Spleen (tissue), 7 donors: ENCODE measurements around the gene CTNNA2.

ENCODE experiments used
- CTCF ChIP-seq, 11 experiments: fragments of 200-600 bp in 7 of 11; fragments of 450-650 bp in 4 of 11; sonication (generic) in 4 of 11; IDR thresholded peaks in 8 of 11; conservative IDR thresholded peaks in 3 of 11; 1 replicate in 7 of 11; 2 replicates in 4 of 11; pipeline versions ENCODE4 v1.4.0 to v1.8.0; 2016 to 2021; ENCODE audit warnings: antibody characterized with exemption in 11 of 11, inconsistent platforms in 4 of 11, mild to moderate bottlenecking in 1 of 11
- POLR2A ChIP-seq, 3 donors: fragments of 450-650 bp; IDR thresholded peaks; one replicate each; pipeline ENCODE4 v1.5.1; 2017; ENCODE audit warnings: antibody characterized with exemption in 3 of 3, mild to moderate bottlenecking in 1 of 3
- POLR2AphosphoS5 ChIP-seq, 3 donors: sonication (generic); formaldehyde crosslinking; IDR thresholded peaks; one replicate each; pipeline ENCODE4 v1.5.1; 2017; ENCODE audit warnings: antibody characterized with exemption in 3 of 3
- donor health status: DM: no; HTN: no; CAD: no; lungs with moderate emphysema.
- donor health status: DM: no; HTN: no; CAD: no.
- donor health status: DM: no; HTN: no; CAD: no.

- TF ChIP-seq CTCF (IDR thresholded peaks at IDR 0.05 in 8 of 11, conservative IDR thresholded peaks at IDR 0.05 in 3 of 11) (no peak), POLR2AphosphoS5 (IDR thresholded peaks at IDR 0.05) (no peak), POLR2A (IDR thresholded peaks at IDR 0.05) (no peak)
Measured at GRCh38 chr2:80363330-80363729, 850.5 kb downstream of the CTNNA2 start.
